ENCODE data around the gene ITFG1. TPM values are rescaled to one million over a fixed set of nuclear protein-coding genes. Genes with fewer than 3 reads are reported as not detected.
"Not testable (repeated sequence)": the region's sequence is repeated elsewhere in the genome, so short reads cannot be mapped to it uniquely, and the experiment has no call there.

ITFG1 gene
- total RNA-seq, 1 experiment from 2014 or later, result 20.0 TPM

- H3K36me3 ChIP-seq (ENCODE audit: low read depth, low read length); H3K9ac ChIP-seq (ENCODE audit: low read length); H3K4me3 ChIP-seq (ENCODE audit: low read length); H3K27ac ChIP-seq (ENCODE audit: low read length); H3K9me3 ChIP-seq (ENCODE audit: low read length); CTCF ChIA-PET; BruUV-seq (replicated peaks); H4K20me1 ChIP-seq (ENCODE audit: low read length); H2AFZ ChIP-seq (ENCODE audit: low read length); H3K4me1 ChIP-seq (ENCODE audit: insufficient read depth, low read length); ATAC-seq; POLR2A ChIA-PET (ENCODE audit: unreplicated experiment); H3K4me2 ChIP-seq (ENCODE audit: low read length); H3K27me3 ChIP-seq (ENCODE audit: low read length); H3K79me2 ChIP-seq (ENCODE audit: low read length); H3K9me2 ChIP-seq (replicated peaks; ENCODE audit: low read length); DNase-seq; H3F3A ChIP-seq (ENCODE audit: low read length, unreplicated experiment); intact Hi-C loops (cut with micrococcal nuclease): not testable (repeated sequence)
Observed at GRCh38 chr16:47324309-47324708, 136.6 kb downstream of the ITFG1 start.

GRCh38 chr16:47323241-47323640 lies 137.6 kb downstream of the ITFG1 start:
- intact Hi-C loops (cut with micrococcal nuclease), result no loop called here
- Histone ChIP-seq H3K27me3 (ENCODE audit: low read length) (no peaks in the 10 kb centered on the region), H3K79me2 (ENCODE audit: low read length) (no peaks in the 10 kb centered on the region), H3K4me1 (ENCODE audit: insufficient read depth, low read length) (no peaks in the 10 kb centered on the region), H3K4me2 (ENCODE audit: low read length) (no peak overlapping the region), H2AFZ (ENCODE audit: low read length) (no peak overlapping the region), H3K9me2 (replicated peaks; ENCODE audit: low read length) (no peaks in the 10 kb centered on the region), H3K4me3 (ENCODE audit: low read length) (no peak overlapping the region), H3F3A (ENCODE audit: low read length, unreplicated experiment) (no peaks in the 10 kb centered on the region), H4K20me1 (ENCODE audit: low read length) (no peaks in the 10 kb centered on the region), H3K9me3 (ENCODE audit: low read length) (no peaks in the 10 kb centered on the region), H3K36me3 (ENCODE audit: low read depth, low read length) (no peaks in the 10 kb centered on the region), H3K27ac (ENCODE audit: low read length) (no peak overlapping the region), H3K9ac (ENCODE audit: low read length) (no peak overlapping the region)
- TF ChIP-seq, protein P1, sequence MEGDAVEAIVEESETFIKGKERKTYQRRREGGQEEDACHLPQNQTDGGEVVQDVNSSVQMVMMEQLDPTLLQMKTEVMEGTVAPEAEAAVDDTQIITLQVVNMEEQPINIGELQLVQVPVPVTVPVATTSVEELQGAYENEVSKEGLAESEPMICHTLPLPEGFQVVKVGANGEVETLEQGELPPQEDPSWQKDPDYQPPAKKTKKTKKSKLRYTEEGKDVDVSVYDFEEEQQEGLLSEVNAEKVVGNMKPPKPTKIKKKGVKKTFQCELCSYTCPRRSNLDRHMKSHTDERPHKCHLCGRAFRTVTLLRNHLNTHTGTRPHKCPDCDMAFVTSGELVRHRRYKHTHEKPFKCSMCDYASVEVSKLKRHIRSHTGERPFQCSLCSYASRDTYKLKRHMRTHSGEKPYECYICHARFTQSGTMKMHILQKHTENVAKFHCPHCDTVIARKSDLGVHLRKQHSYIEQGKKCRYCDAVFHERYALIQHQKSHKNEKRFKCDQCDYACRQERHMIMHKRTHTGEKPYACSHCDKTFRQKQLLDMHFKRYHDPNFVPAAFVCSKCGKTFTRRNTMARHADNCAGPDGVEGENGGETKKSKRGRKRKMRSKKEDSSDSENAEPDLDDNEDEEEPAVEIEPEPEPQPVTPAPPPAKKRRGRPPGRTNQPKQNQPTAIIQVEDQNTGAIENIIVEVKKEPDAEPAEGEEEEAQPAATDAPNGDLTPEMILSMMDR (conservative IDR thresholded peaks at IDR 0.05; ENCODE audit: low read depth, low read length), result peak; percentile 26; the same call in 1 of the 2 replicates
- no peak for TF ChIP-seq EZH2phosphoT487 (IDR thresholded peaks at IDR 0.05; ENCODE audit: borderline replicate concordance, low read length)
- ATAC-seq (no peak), DNase-seq (no peak)
- ChIA-PET POLR2A (ENCODE audit: unreplicated experiment) (no interaction called here), CTCF (no interaction called here)
- BruUV-seq (replicated peaks), result no TSS peak

- Histone ChIP-seq H3K27me3 (ENCODE audit: low read length) (no peaks in the 10 kb centered on the region), H3K9ac (ENCODE audit: low read length) (no peak overlapping the region), H3K9me2 (replicated peaks; ENCODE audit: low read length) (no peaks in the 10 kb centered on the region), H3K4me2 (ENCODE audit: low read length) (no peak overlapping the region), H2AFZ (ENCODE audit: low read length) (no peak overlapping the region), H3F3A (ENCODE audit: low read length, unreplicated experiment) (no peaks in the 10 kb centered on the region), H4K20me1 (ENCODE audit: low read length) (no peaks in the 10 kb centered on the region), H3K27ac (ENCODE audit: low read length) (no peak overlapping the region), H3K9me3 (ENCODE audit: low read length) (no peaks in the 10 kb centered on the region), H3K4me3 (ENCODE audit: low read length) (no peak overlapping the region), H3K79me2 (ENCODE audit: low read length) (no peaks in the 10 kb centered on the region), H3K4me1 (ENCODE audit: insufficient read depth, low read length) (no peaks in the 10 kb centered on the region), H3K36me3 (ENCODE audit: low read depth, low read length) (no peaks in the 10 kb centered on the region)
- no peak for TF ChIP-seq EZH2phosphoT487 (IDR thresholded peaks at IDR 0.05; ENCODE audit: borderline replicate concordance, low read length)
- TF ChIP-seq EZH2 (IDR thresholded peaks at IDR 0.05; ENCODE audit: low read length, unreplicated experiment), result no peak
- TF ChIP-seq, protein P1 (conservative IDR thresholded peaks at IDR 0.05; ENCODE audit: low read depth, low read length), result no peak
- ATAC-seq (no peak), DNase-seq (no peak)
- intact Hi-C loops (cut with micrococcal nuclease), result no loop called here
- POLR2A ChIA-PET (ENCODE audit: unreplicated experiment), result no interaction called here
- no TSS peak for BruUV-seq (replicated peaks)
- CTCF ChIA-PET, result no interaction called here
Observed at GRCh38 chr16:47320546-47321310, 140.1 kb downstream of the ITFG1 start.

Measured in PC-3 (cell line).